Heart left ventricle (tissue), 13 donors: ENCODE data around the gene LRP10.

Experiments
- CTCF ChIP-seq, 12 donors: fragments of 200-600 bp; sonication (generic) in 4 of 12; IDR thresholded peaks; one replicate each; pipeline versions ENCODE4 v1.5.0 to v1.8.0; 2018 to 2022; ENCODE audit warnings: antibody characterized with exemption in 12 of 12, mild to moderate bottlenecking in 5 of 12
- POLR2A ChIP-seq, 2 donors: fragments of 450-650 bp; IDR thresholded peaks; one replicate each; pipeline ENCODE4 v1.6.1; 2017; ENCODE audit warnings: antibody characterized with exemption in 2 of 2, mild to moderate bottlenecking in 2 of 2, moderate library complexity in 2 of 2
- donor health status: ischemic (EF 13 %, LVEDD 7.1; RV severe dilation, severe dysfunction).
- donor health status: DM: no; HTN: yes; CAD: no.
- donor health status: DM: no; HTN: no; CAD: no.
- donor health status: ischemic (EF 25% LVEDD 6.9; RV normal size, moderate dysfunction).
- donor health status: ischemic (EF 25% LVEDD 5.7; RV mildly dilated, moderate dysfunction).
- donor health status: ischemic (EF 35%, LVEDD 5.7; RV mildly dilated, moderate dysfunction).
- donor health status: nonischemic (EF 11% LVEDD 7.7; RV severe dilation, severe dysfunction).
- donor health status: DM: yes; HTN: yes; CAD: no.
- donor health status: PGD.
- donor health status: ischemic (EF 29% LVEDD 5.4; RV normal size, mild dysfunction).
- donor health status: nonischemic (EF 23%, LVEDD 6.1; RV moderate dilation, normal function).

DNA sequence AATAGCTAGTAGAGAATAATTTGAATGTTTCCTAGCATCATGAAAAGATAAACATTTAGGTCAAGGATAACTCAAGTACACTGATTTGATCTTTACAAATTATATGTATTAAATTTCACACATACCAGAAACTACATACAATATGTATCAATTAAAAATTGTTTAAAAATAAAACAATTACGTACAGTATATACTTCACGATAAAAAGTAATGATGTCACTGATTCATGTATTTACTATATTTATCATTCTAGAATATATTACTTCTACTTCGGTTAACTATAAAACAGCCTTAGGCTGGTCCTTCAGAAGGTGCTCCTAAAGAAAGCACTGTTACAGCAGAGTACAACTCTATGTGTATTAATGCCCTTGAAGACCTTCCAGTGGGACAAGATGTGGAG, 35.9 kb downstream of the LRP10 start:
- TF ChIP-seq CTCF (IDR thresholded peaks at IDR 0.05) (no peak), POLR2A (IDR thresholded peaks at IDR 0.05) (no peak)
